HG02970 (cell line): ENCODE results near the gene RFTN1.

Source experiments
- ATAC-seq: cut with Tn5 transposase; IDR thresholded peaks from one replicate; pipeline ENCODE4 v1.9.1; 2021; ENCODE audit warnings: mild to moderate bottlenecking, moderate library complexity, moderate number of reproducible peaks; ENCODE audit not compliant: unreplicated experiment, low FRiP score

The RFTN1 gene

GRCh38 chr3:16365491-16366128 is 147.9 kb downstream of the RFTN1 start:
- no peak for ATAC-seq

GRCh38 chr3:16364963-16365362 is 148.5 kb downstream of the RFTN1 start:
- no peak for ATAC-seq

DNA sequence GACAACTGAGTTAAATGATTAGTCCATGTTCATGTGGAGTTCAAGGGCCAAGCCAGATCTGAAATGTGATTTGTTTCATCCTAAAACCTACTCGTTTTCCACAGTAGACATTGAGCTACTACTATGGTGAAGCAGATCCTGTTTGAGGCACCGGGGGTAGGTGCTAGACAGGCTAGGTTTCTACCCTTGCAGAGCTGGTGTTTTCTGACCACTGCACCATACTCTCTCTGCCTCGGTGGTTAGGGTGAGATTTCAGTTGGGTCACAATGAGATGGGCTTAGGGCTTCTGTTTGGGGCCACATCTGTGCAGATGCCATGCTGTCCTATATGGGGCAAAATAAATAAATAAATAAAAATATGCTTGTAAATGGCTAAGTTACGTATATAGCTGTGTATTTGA is 149.2 kb downstream of the RFTN1 start:
- no peak for ATAC-seq

- ATAC-seq: no peak
Observed at GRCh38 chr3:16363636-16364035, 149.9 kb downstream of the RFTN1 start.

- ATAC-seq: no peak
Observed at GRCh38 chr3:16362770-16363169, 150.7 kb downstream of the RFTN1 start.

- no peak for ATAC-seq
Observed at GRCh38 chr3:16361087-16361486, 152.4 kb downstream of the RFTN1 start.

DNA sequence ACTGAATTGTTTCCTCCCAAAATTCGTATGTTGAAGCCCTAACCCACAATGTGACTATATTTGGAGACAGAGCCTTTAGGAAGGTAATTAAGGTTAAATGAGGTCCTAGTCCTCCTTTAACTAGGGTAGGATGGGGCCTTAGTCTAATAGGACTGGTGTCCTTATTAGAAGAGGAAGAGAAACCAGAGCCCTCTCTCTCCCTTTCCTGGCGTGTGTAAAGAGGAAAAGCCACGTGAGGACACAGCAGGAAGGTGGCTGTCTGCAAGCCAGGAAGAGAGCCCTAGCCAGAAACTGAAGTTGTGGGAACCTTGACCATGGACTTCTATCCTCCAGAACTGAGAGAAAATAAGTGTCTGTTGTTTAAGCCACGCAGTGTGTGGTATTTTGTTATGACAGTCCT is 154.2 kb downstream of the RFTN1 start:
- no peak for ATAC-seq

DNA sequence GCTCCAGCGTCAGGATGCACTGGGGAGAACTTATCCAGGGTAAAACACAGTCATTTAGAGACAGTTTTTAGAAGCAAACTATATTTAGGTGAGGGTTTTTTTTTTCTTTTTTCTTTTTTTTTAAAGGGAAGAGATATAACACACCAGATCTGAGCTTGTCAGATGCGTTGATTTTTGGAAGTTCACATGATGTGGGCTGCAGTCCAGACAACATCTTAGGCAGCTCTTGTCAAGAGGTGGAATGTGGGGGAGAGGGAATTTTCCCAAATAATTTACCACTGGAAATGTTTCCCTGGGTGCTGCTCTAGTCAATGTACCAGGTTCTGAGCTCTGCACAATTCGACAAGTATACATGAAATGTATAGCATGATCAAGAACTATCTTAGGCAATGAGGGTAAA is 155.2 kb downstream of the RFTN1 start:
- no peak for ATAC-seq

GRCh38 chr3:16357186-16358121 is 156.0 kb downstream of the RFTN1 start:
- no peak for ATAC-seq

GRCh38 chr3:16355828-16356227 is 157.7 kb downstream of the RFTN1 start:
- no peak for ATAC-seq

GRCh38 chr3:16354291-16354690 is 159.2 kb downstream of the RFTN1 start:
- ATAC-seq: no peak

GRCh38 chr3:16352428-16352827 is 161.1 kb downstream of the RFTN1 start:
- ATAC-seq: no peak

- ATAC-seq: no peak
Observed at GRCh38 chr3:16350597-16351318, 162.7 kb downstream of the RFTN1 start.

- ATAC-seq: no peak
Observed at GRCh38 chr3:16349986-16350596, 163.4 kb downstream of the RFTN1 start.

GRCh38 chr3:16347548-16347947 is 166.0 kb downstream of the RFTN1 start:
- ATAC-seq: no peak

DNA sequence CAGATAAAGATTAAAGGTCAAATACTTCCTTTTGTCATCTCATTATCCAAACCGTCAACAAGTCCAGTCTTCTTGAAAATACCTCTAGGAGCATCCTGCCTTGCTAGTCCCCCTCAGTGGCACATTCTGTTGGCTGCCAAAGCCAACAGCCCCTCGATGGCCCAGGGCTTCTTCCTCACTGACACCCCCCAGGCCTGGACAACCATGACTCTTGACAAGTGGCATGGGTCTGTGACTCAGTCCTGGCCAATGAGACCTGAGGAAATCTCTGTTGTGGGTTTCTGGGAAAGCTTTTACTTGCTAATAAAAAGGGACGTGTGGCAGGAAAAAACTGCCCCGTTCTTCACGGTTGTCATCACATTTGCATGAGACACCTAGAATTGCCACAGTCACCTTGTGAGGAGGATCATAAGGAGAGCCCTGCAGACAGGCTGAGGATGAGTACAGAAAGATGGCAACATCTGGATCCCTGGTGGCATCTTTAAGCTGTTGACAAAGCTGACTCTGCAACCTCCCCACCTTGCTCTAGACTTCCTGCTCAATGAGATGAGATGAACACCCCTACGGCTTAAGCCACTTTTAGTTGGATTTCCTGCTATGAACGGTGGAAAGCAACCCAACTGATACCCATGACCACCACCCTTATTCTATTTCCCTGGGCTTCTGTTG is 167.0 kb downstream of the RFTN1 start:
- ATAC-seq: no peak

- no peak for ATAC-seq
Observed at GRCh38 chr3:16343101-16343500, 170.4 kb downstream of the RFTN1 start.

DNA sequence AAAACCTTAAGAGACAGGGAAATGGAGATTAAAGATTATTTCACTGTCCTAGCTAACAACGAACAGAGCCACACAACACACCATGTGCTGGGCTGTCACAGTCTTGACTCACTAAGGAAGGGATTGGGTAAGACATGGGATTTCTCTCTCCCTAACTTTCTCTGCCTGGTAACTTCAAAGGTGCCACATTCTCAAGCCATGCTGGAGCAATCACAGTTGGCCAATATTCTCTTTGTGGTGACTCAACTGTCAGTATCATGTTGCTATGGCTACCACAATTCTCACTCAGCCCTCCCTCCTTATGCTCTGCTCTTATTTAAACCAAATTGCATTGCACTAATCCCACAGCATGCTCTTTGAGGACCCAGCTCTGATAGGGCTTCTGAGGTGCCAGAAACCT is 174.5 kb downstream of the RFTN1 start:
- no peak for ATAC-seq

- peak; percentile 58 for ATAC-seq
Observed at GRCh38 chr3:16337856-16338540, 175.5 kb downstream of the RFTN1 start.

DNA sequence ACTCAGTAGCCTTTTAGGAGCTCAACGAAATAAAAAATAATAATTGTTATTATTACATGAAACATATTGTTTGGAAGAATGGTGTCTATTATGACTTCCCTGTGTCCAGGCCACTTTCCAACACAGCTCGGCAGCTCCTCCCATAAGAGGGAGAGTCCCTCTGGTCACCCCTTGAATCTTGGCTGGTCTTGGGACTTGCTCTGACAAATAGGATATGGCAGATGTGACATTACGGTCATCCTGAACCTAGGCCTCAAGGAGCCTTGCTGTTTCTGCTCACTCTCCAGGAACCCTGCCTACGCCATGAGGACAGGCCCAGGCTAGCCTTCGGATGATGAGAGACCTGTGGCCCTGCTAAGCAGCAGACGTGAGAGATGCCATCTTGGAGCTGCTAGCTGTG is 176.7 kb downstream of the RFTN1 start:
- no peak for ATAC-seq
